IMR-90 (cell line): ENCODE data around the gene CLIC3. TPM values are rescaled to one million over a fixed set of nuclear protein-coding genes. Genes with fewer than 3 reads are reported as not detected.

Experiments
- ATAC-seq: fragments of 200-7000 bp; cut with Tn5 transposase; 2 replicates; pipeline ENCODE4 v1.9.1; 2020; ENCODE audit warnings: low read depth, mild to moderate bottlenecking, moderate library complexity
- BruUV-seq: library from RNA; stranded (reverse); fragments of 400-500 nt; replicated peaks from 2 replicates; lab custom pipeline; 2021; lab: Mats Ljungman, UMichigan
- CTCF ChIA-PET: fragments of 300-600 bp; formaldehyde crosslinking; extraction: SDS; loops from one replicate; lab custom pipeline; 2021; ENCODE audit warnings: antibody characterized with exemption; lab: Yijun Ruan, JAX
- POLR2A ChIA-PET: fragments of 300-600 bp; sonication (Branson Sonifier 250); formaldehyde crosslinking; loops from one replicate; lab custom pipeline; 2022; ENCODE audit warnings: antibody characterized with exemption; ENCODE audit not compliant: unreplicated experiment; lab: Charles Lee
- DNase-seq: peaks from one replicate; pipeline ENCODE4 v3.0.0; 2013
- H2AFZ ChIP-seq: replicated peaks from 2 replicates; pipeline ENCODE3; 2013; ENCODE audit warnings: low read length, mild to moderate bottlenecking; ENCODE audit not compliant: poor library complexity
- H2AK5ac ChIP-seq: 2 replicates; pipeline ENCODE4 v1.6.1; 2013; ENCODE audit warnings: low read depth, low read length, inconsistent platforms
- H2AK9ac ChIP-seq: replicated peaks from 2 replicates; pipeline ENCODE3; 2013; ENCODE audit warnings: mild to moderate bottlenecking, low read depth, low read length, moderate library complexity; ENCODE audit not compliant: poor library complexity
- H2BK120ac ChIP-seq: 2 replicates; pipeline ENCODE4 v1.6.1; 2013; ENCODE audit warnings: low read depth, low read length, inconsistent platforms
- H2BK15ac ChIP-seq: 3 replicates; pipeline ENCODE4 v1.6.1; 2013; ENCODE audit warnings: low read depth, low read length, inconsistent platforms
- H2BK20ac ChIP-seq: 2 replicates; pipeline ENCODE4 v1.6.1; 2013; ENCODE audit warnings: low read depth, mild to moderate bottlenecking, inconsistent platforms, low read length, moderate library complexity
- H2BK5ac ChIP-seq: 2 replicates; pipeline ENCODE4 v1.6.1; 2013; ENCODE audit warnings: mild to moderate bottlenecking, low read depth, low read length, inconsistent platforms; ENCODE audit not compliant: poor library complexity, severe bottlenecking
- H3K14ac ChIP-seq: replicated peaks from 2 replicates; pipeline ENCODE4 v1.6.1; 2013; ENCODE audit warnings: low read depth, low read length, inconsistent platforms
- H3K18ac ChIP-seq: 2 replicates; pipeline ENCODE4 v1.6.1; 2013; ENCODE audit warnings: low read depth, low read length, control low read depth
- H3K23ac ChIP-seq: 2 replicates; pipeline ENCODE4 v1.6.1; 2013; ENCODE audit warnings: low read depth, low read length, inconsistent platforms
- H3K27ac ChIP-seq: 2 replicates; pipeline ENCODE4 v1.5.1; 2013; ENCODE audit warnings: mild to moderate bottlenecking, control low read depth, low read length; ENCODE audit not compliant: insufficient read depth
- H3K27me3 ChIP-seq: 2 replicates; pipeline ENCODE4 v1.6.1; 2013; ENCODE audit warnings: low read length; ENCODE audit not compliant: control insufficient read depth, insufficient read depth
- H3K36me3 ChIP-seq: 2 replicates; pipeline ENCODE4 v1.6.1; 2013; ENCODE audit warnings: low read length, mixed read lengths; ENCODE audit not compliant: control insufficient read depth, insufficient read depth
- H3K4ac ChIP-seq: 2 replicates; pipeline ENCODE4 v1.6.1; 2013; ENCODE audit warnings: low read depth, low read length, inconsistent platforms
- H3K4me1 ChIP-seq: 2 replicates; pipeline ENCODE4 v1.6.1; 2013; ENCODE audit warnings: low read length, mixed read lengths; ENCODE audit not compliant: control insufficient read depth, insufficient read depth
- H3K4me2 ChIP-seq: 2 replicates; pipeline ENCODE4 v1.6.1; 2013; ENCODE audit warnings: low read depth, mild to moderate bottlenecking, control low read depth, low read length, moderate library complexity
- H3K4me3 ChIP-seq: 2 replicates; pipeline ENCODE4 v1.5.1; 2013; ENCODE audit warnings: low read depth, mild to moderate bottlenecking, control low read depth, low read length, moderate library complexity; ENCODE audit not compliant: insufficient read depth
- H3K56ac ChIP-seq: 2 replicates; pipeline ENCODE4 v1.6.1; 2013; ENCODE audit warnings: low read length, inconsistent platforms; ENCODE audit not compliant: insufficient read depth; ENCODE audit errors: extremely low read depth
- H3K79me1 ChIP-seq, 2 experiments: 2 replicates each; pipeline ENCODE4 v1.6.1; 2013; ENCODE audit warnings: low read length in 2 of 2, inconsistent platforms in 1 of 2, low read depth in 1 of 2
- H3K9ac ChIP-seq: 2 replicates; pipeline ENCODE4 v1.6.1; 2013; ENCODE audit warnings: low read depth, low read length, control low read depth
- H3K9me1 ChIP-seq: 2 replicates; pipeline ENCODE4 v1.6.1; 2013; ENCODE audit warnings: low read length, inconsistent platforms; ENCODE audit not compliant: insufficient read depth
- H3K9me3 ChIP-seq: 2 replicates; pipeline ENCODE4 v1.6.1; 2013; ENCODE audit warnings: low read length; ENCODE audit not compliant: control insufficient read depth, insufficient read depth
- H4K20me1 ChIP-seq: 2 replicates; pipeline ENCODE4 v1.6.1; 2013; ENCODE audit warnings: low read length, inconsistent platforms; ENCODE audit not compliant: insufficient read depth
- H4K5ac ChIP-seq: 2 replicates; pipeline ENCODE4 v1.6.1; 2013; ENCODE audit warnings: mild to moderate bottlenecking, low read depth, low read length, control low read depth
- H4K8ac ChIP-seq, 2 experiments: 2 replicates each; pipeline ENCODE4 v1.6.1; 2013; ENCODE audit warnings: low read depth in 2 of 2, low read length in 2 of 2, control low read depth in 1 of 2, inconsistent platforms in 1 of 2
- H4K91ac ChIP-seq: 2 replicates; pipeline ENCODE4 v1.6.1; 2013; ENCODE audit warnings: low read depth, low read length, inconsistent platforms; ENCODE audit not compliant: insufficient read depth
- BHLHE40 ChIP-seq: fragments of 150-350 bp; IDR thresholded peaks from 2 replicates; pipeline ENCODE4 v1.6.1; 2016; ENCODE audit warnings: mild to moderate bottlenecking, low read depth, low read length
- CEBPB ChIP-seq: IDR thresholded peaks from 2 replicates; pipeline ENCODE4 v1.6.1; 2012; ENCODE audit warnings: low read depth, low read length, improper control_type of control experiment
- MAZ ChIP-seq: IDR thresholded peaks from 2 replicates; pipeline ENCODE4 v1.6.1; 2012; ENCODE audit warnings: low read depth, mild to moderate bottlenecking, low read length, improper control_type of control experiment, moderate library complexity, borderline replicate concordance
- MXI1 ChIP-seq: IDR thresholded peaks from 2 replicates; pipeline ENCODE4 v1.6.1; 2012; ENCODE audit warnings: low read depth, mild to moderate bottlenecking, low read length, moderate library complexity, borderline replicate concordance
- NFE2L2 ChIP-seq: fragments of 150-350 bp; IDR thresholded peaks from 2 replicates; pipeline ENCODE4 v1.6.1; 2016; ENCODE audit warnings: low read depth, mild to moderate bottlenecking, low read length
- POLR2A ChIP-seq: IDR thresholded peaks from 2 replicates; pipeline ENCODE4 v1.6.1; 2012; ENCODE audit warnings: mild to moderate bottlenecking, low read depth, low read length
- RAD21 ChIP-seq: IDR thresholded peaks from 2 replicates; pipeline ENCODE4 v1.6.1; 2012; ENCODE audit warnings: low read length, improper control_type of control experiment
- RCOR1 ChIP-seq: IDR thresholded peaks from 2 replicates; pipeline ENCODE4 v1.6.1; 2012; ENCODE audit warnings: mild to moderate bottlenecking, low read length, improper control_type of control experiment; ENCODE audit not compliant: insufficient replicate concordance
- RFX5 ChIP-seq: IDR thresholded peaks from 2 replicates; pipeline ENCODE4 v1.8.0; 2012; ENCODE audit warnings: low read depth, mild to moderate bottlenecking, low read length, moderate library complexity
- SMC3 ChIP-seq: fragments of 150-350 bp; IDR thresholded peaks from 2 replicates; pipeline ENCODE4 v1.6.1; 2016; ENCODE audit warnings: low read depth, mild to moderate bottlenecking, antibody characterized with exemption, low read length, moderate library complexity
- WGBS, 2 experiments: methylation state at CpG; one replicate each; pipeline versions ENCODE4 v1.1.5 to v1.1.7; 2013; ENCODE audit warnings: missing lambda C conversion rate in 2 of 2; ENCODE audit not compliant: insufficient read length in 1 of 2; ENCODE audit errors: extremely low coverage in 2 of 2; 5-methylcytosine and 5-hydroxymethylcytosine counted together
- dilution Hi-C: fragments of 300-500 bp; cut with HindIII; formaldehyde crosslinking; loops from one replicate; pipeline ENCODE4 v1.14.3; 2018; ENCODE audit warnings: low sequenced_read_pairs; ENCODE audit not compliant: unreplicated experiment
- in situ Hi-C: fragments of 300-500 bp; cut with MboI; formaldehyde crosslinking; loops from 3 replicates; pipeline ENCODE4 v1.14.3; 2019; ENCODE audit warnings: low sequenced_read_pairs, inconsistent platforms, mixed read lengths
- intact Hi-C: fragments of 100-400 bp; cut with micrococcal nuclease; formaldehyde crosslinking; loops from 2 replicates; pipeline ENCODE4 v1.10.0; 2022
- polyA plus RNA-seq, 3 experiments: library from polyadenylated mRNA; depleted of rRNA; stranded (reverse); fragments of >200 nt; gene quantifications; 2 replicates each; pipeline ENCODE4 v1.2.3, GENCODE V29; 2012; ENCODE audit warnings: low replicate concordance in 1 of 3
- total RNA-seq: library from RNA; depleted of rRNA; stranded (reverse); fragments of >200 nt; gene quantifications from 2 replicates; pipeline ENCODE4 v1.2.3, GENCODE V29; 2012
- TF ChIP-seq, protein P1 (sequence below): conservative IDR thresholded peaks from 2 replicates; pipeline ENCODE4 v1.5.1; 2012; ENCODE audit warnings: mild to moderate bottlenecking, low read depth, low read length, improper control_type of control experiment
- TF ChIP-seq, protein P2 (sequence below): fragments of 150-350 bp; IDR thresholded peaks from 2 replicates; pipeline ENCODE4 v1.6.1; 2016; ENCODE audit warnings: low read depth, mild to moderate bottlenecking, low read length, moderate library complexity, borderline replicate concordance

CLIC3 gene
- total and polyA plus RNA-seq, 2 of the 4 experiments (the other 2 are of a cell fraction) = 0.18 to 1.7 TPM

DNA sequence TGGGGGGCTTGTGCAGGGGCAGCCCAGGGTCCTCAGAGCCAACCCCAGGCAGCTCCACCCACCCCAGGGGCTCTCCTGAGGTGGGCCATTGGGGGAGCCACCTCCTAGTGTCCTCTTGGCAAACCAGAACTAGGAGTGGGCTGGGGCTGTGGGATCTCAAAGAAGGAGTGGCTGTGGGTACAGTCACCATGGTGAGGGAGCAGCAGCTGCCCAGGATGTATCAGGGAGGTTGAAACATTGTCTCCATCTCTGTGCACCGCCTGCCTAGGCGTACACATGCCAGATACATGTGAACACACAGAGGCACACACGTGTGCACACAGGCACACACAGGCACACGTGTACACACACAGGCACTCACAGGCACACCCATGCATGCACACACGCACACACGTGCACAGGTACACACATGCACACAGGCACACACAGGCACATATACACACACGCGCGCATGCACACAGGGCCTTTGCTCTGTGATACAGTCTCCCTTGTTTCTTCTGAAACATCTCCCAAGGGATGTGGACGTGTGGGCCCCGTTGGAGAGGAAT lies 33.6 kb downstream of the CLIC3 start:
- Histone ChIP-seq H4K5ac (no peak overlapping the region), H2BK5ac (no peak overlapping the region), H4K8ac (no peak overlapping the region), H2BK20ac (no peak overlapping the region), H2BK15ac (no peak overlapping the region), H3K36me3 (no peaks in the 10 kb centered on the region), H2AFZ (peak overlapping the region; percentile 3), H2BK120ac (no peak overlapping the region), H3K4me1 (no peaks in the 10 kb centered on the region), H3K14ac (no peak overlapping the region), H3K79me1 (no peaks in the 10 kb centered on the region), H3K56ac (no peak overlapping the region), H3K4me2 (no peak overlapping the region), H3K18ac (no peak overlapping the region), H2AK5ac (no peak overlapping the region), H4K91ac (no peak overlapping the region), H4K20me1 (no peaks in the 10 kb centered on the region), H3K9me3 (no peaks in the 10 kb centered on the region), H3K27me3 (peaks cover 24% of the 10 kb centered on the region), H2AK9ac (no peak overlapping the region), H3K9ac (no peak overlapping the region), H3K27ac (no peak overlapping the region), H3K23ac (no peak overlapping the region), H3K4ac (no peak overlapping the region), H3K4me3 (no peak overlapping the region), H3K9me1 (peaks cover 2% of the 10 kb centered on the region; the same call in 1 of the 2 replicates)
- intact Hi-C loops (no loop called here), dilution Hi-C loops (no loop called here), in situ Hi-C loops (no loop called here)
- no CpG with 5 or more reads among the region's 11 CpGs for WGBS, 2 experiments
- BruUV-seq = no TSS peak
- POLR2A ChIA-PET = no interaction called here
- CTCF ChIA-PET = no interaction called here
- ATAC-seq (no peak), DNase-seq (no peak)
- TF ChIP-seq, protein P1, sequence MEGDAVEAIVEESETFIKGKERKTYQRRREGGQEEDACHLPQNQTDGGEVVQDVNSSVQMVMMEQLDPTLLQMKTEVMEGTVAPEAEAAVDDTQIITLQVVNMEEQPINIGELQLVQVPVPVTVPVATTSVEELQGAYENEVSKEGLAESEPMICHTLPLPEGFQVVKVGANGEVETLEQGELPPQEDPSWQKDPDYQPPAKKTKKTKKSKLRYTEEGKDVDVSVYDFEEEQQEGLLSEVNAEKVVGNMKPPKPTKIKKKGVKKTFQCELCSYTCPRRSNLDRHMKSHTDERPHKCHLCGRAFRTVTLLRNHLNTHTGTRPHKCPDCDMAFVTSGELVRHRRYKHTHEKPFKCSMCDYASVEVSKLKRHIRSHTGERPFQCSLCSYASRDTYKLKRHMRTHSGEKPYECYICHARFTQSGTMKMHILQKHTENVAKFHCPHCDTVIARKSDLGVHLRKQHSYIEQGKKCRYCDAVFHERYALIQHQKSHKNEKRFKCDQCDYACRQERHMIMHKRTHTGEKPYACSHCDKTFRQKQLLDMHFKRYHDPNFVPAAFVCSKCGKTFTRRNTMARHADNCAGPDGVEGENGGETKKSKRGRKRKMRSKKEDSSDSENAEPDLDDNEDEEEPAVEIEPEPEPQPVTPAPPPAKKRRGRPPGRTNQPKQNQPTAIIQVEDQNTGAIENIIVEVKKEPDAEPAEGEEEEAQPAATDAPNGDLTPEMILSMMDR = no peak
- TF ChIP-seq, protein P2, sequence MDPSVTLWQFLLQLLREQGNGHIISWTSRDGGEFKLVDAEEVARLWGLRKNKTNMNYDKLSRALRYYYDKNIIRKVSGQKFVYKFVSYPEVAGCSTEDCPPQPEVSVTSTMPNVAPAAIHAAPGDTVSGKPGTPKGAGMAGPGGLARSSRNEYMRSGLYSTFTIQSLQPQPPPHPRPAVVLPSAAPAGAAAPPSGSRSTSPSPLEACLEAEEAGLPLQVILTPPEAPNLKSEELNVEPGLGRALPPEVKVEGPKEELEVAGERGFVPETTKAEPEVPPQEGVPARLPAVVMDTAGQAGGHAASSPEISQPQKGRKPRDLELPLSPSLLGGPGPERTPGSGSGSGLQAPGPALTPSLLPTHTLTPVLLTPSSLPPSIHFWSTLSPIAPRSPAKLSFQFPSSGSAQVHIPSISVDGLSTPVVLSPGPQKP = no peak
- no peak for TF ChIP-seq MXI1
- no peak for TF ChIP-seq RAD21
- TF ChIP-seq BHLHE40 = no peak
- no peak for TF ChIP-seq CEBPB
- TF ChIP-seq RFX5 = no peak
- no peak for TF ChIP-seq MAZ
- no peak for TF ChIP-seq POLR2A
- no peak for TF ChIP-seq RCOR1
- no peak for TF ChIP-seq SMC3
- TF ChIP-seq NFE2L2 = no peak
